Subcutaneous adipose tissue (tissue), 4 donors: ENCODE results near the gene RABGAP1. TPM values are rescaled to one million over a fixed set of nuclear protein-coding genes. Genes with fewer than 3 reads are reported as not detected.

Source experiments
- CTCF ChIP-seq: fragments of 450-650 bp; IDR thresholded peaks from one replicate; pipeline ENCODE4 v1.5.1; 2016; ENCODE audit warnings: low read depth, mild to moderate bottlenecking, control low read depth, antibody characterized with exemption, moderate library complexity
- total RNA-seq, 4 donors: library from RNA; depleted of rRNA; stranded (reverse); fragments of >200 nt; gene quantifications; one replicate each; pipeline ENCODE4 v1.1.0, GENCODE V29; 2016

Gene RABGAP1
- total RNA-seq, 4 donors from 2014 or later: 47.4 to 65.4 (median 52.8) TPM

- no peak for TF ChIP-seq CTCF
Measured at GRCh38 chr9:122955961-122956360, 15.1 kb downstream of the RABGAP1 start.

GRCh38 chr9:122961139-122961538 is 20.3 kb downstream of the RABGAP1 start:
- TF ChIP-seq CTCF: no peak

GRCh38 chr9:122975196-122975595 is 34.4 kb downstream of the RABGAP1 start:
- no peak for TF ChIP-seq CTCF

GRCh38 chr9:122978601-122979000 is 37.8 kb downstream of the RABGAP1 start:
- TF ChIP-seq CTCF: no peak

GRCh38 chr9:122986010-122986409 is 45.2 kb downstream of the RABGAP1 start:
- no peak for TF ChIP-seq CTCF

- no peak for TF ChIP-seq CTCF
Measured at GRCh38 chr9:122988141-122988540, 47.3 kb downstream of the RABGAP1 start.

- TF ChIP-seq CTCF: no peak
Measured at GRCh38 chr9:122988920-122989621, 48.3 kb downstream of the RABGAP1 start.
